Activated CD4-positive, alpha-beta T cell treated with anti-CD3 and anti-CD28 coated beads for 36 hours (primary cell): ENCODE results near the gene PTPN9. TPM values are rescaled to one million over a fixed set of nuclear protein-coding genes. Genes with fewer than 3 reads are reported as not detected.
"Not testable (repeated sequence)": the region's sequence is repeated elsewhere in the genome, so short reads cannot be mapped to it uniquely, and the experiment has no call there.

Source experiments
- ATAC-seq: fragments of 200-7000 bp; cut with Tn5 transposase; one replicate; pipeline ENCODE4 v1.10.0; 2021; ENCODE audit warnings: mild to moderate bottlenecking, moderate library complexity
- CTCF ChIA-PET: fragments of 350-600 bp; sonication (Branson Sonifier 250); formaldehyde crosslinking; loops from one replicate; lab custom pipeline; 2021; ENCODE audit warnings: antibody characterized with exemption; lab: Charles Lee
- POLR2A ChIA-PET: fragments of 350-600 bp; sonication (Branson Sonifier 250); formaldehyde crosslinking; loops from one replicate; lab custom pipeline; 2021; ENCODE audit warnings: antibody characterized with exemption, inconsistent platforms; lab: Charles Lee
- DNase-seq: peaks from one replicate; pipeline ENCODE4 v3.0.0-alpha.2; 2020
- H3K27ac Mint-ChIP-seq: one replicate; pipeline ENCODE4 v1.8.0; 2021; ENCODE audit warnings: mixed read lengths
- H3K27me3 Mint-ChIP-seq: one replicate; pipeline ENCODE4 v1.8.0; 2021; ENCODE audit warnings: mixed read lengths
- H3K36me3 Mint-ChIP-seq: one replicate; pipeline ENCODE4 v1.8.0; 2021; ENCODE audit warnings: low read depth, mixed read lengths
- H3K4me1 Mint-ChIP-seq: one replicate; pipeline ENCODE4 v1.8.0; 2021; ENCODE audit warnings: mixed read lengths
- H3K4me3 Mint-ChIP-seq: one replicate; pipeline ENCODE4 v1.8.0; 2021; ENCODE audit warnings: mild to moderate bottlenecking, moderate library complexity, mixed read lengths
- H3K9me3 Mint-ChIP-seq: one replicate; pipeline ENCODE4 v1.8.0; 2021; ENCODE audit warnings: low read depth, mixed read lengths
- intact Hi-C, 2 experiments: fragments of 100-400 bp; cut with DNase I in 1 of 2; cut with micrococcal nuclease in 1 of 2; formaldehyde crosslinking; loops; one replicate each; pipeline versions ENCODE4 v1.14.2 to v1.15.1; 2022 to 2024; cut with DNase I, micrococcal nuclease
- total RNA-seq, 2 experiments: library from RNA; stranded (reverse); gene quantifications; one replicate each; pipeline ENCODE4 v1.2.3, GENCODE V29; 2021

PTPN9 gene
- total RNA-seq, 2 experiments from 2014 or later: 15.0 to 16.5 TPM

- Mint-ChIP-seq H3K27me3 (no peaks in the 10 kb centered on the region), H3K9me3 (no peaks in the 10 kb centered on the region), H3K4me1 (peaks cover 24% of the 10 kb centered on the region), H3K4me3 (peak overlapping the region; percentile 99), H3K27ac (peak overlapping the region; percentile 96), H3K36me3 (peaks cover 2% of the 10 kb centered on the region)
- POLR2A ChIA-PET: interaction anchor here (0.6 to 7.3 kb wide), 12 partner anchors 10 to 1957 kb away, joined by 3 to 83 read pairs (median 4); partner anchors contain the start of genes IMP3, MAN2C1, SNUPN and SNX33
- intact Hi-C loops: loop anchor here (2.0 to 10.0 kb wide), 12 partner anchors 46 to 1821 kb away; partner anchors contain the start of genes C15orf39 (in 1 of the 2), MAN2C1 (in 1 of the 2), NPTN (in 1 of the 2) and PML (in 1 of the 2)
- CTCF ChIA-PET: interaction anchor here (0.6 to 4.8 kb wide), 6 partner anchors 56 to 829 kb away, joined by 3 to 37 read pairs (median 4); partner anchors contain the start of genes IMP3, MAN2C1 and SNUPN
- ATAC-seq: peak; percentile 0
- peak; percentile 87 for DNase-seq
Measured at GRCh38 chr15:75452865-75453702, 126.0 kb downstream of the PTPN9 start.

- peak; percentile 90 for DNase-seq
- Mint-ChIP-seq H3K27ac (peak overlapping the region; percentile 96), H3K36me3 (peaks cover 4% of the 10 kb centered on the region), H3K27me3 (no peaks in the 10 kb centered on the region), H3K4me3 (peak overlapping the region; percentile 99), H3K4me1 (peaks cover 30% of the 10 kb centered on the region), H3K9me3 (no peaks in the 10 kb centered on the region)
- intact Hi-C loops: loop anchor here (2.0 to 10.0 kb wide), 12 partner anchors 45 to 1820 kb away; partner anchors contain the start of genes C15orf39 (in 1 of the 2), MAN2C1 (in 1 of the 2), NPTN (in 1 of the 2) and PML (in 1 of the 2)
- peak; percentile 17 for ATAC-seq
- ChIA-PET CTCF (interaction anchor here (0.6 to 4.8 kb wide), 9 partner anchors 11 to 828 kb away, joined by 3 to 37 read pairs (median 4); partner anchors contain the start of genes IMP3, MAN2C1 and SNUPN), POLR2A (interaction anchor here (0.6 to 7.3 kb wide), 12 partner anchors 13 to 1957 kb away, joined by 3 to 83 read pairs (median 5); partner anchors contain the start of genes IMP3, MAN2C1, SNUPN and SNX33)
Measured at GRCh38 chr15:75452364-75452864, 126.7 kb downstream of the PTPN9 start.

- peaks cover 36% of the 10 kb centered on the region for H3K4me1 Mint-ChIP-seq
- ATAC-seq (peak; percentile 57), DNase-seq (peak; percentile 100)
- peak within 1 kb of the TSS; percentile 99 for H3K4me3 Mint-ChIP-seq
- no peaks in the 10 kb centered on the region for H3K9me3 Mint-ChIP-seq
- CTCF ChIA-PET: interaction anchor here (0.7 to 2.7 kb wide), 8 partner anchors 11 to 242 kb away, joined by 3 to 12 read pairs (median 3); partner anchors contain the start of genes MAN2C1 and SNUPN
- intact Hi-C loops: loop anchor here (1.0 to 10.0 kb wide), 19 partner anchors 45 to 1820 kb away; partner anchors contain the start of genes PPCDC (in 2 of the 2), C15orf39 (in 1 of the 2), CSK (in 1 of the 2) and MAN2C1 (in 1 of the 2)
- peak within 1 kb of the TSS; percentile 96 for H3K27ac Mint-ChIP-seq
- H3K36me3 Mint-ChIP-seq: peaks cover 10% of the 10 kb centered on the region
- POLR2A ChIA-PET: interaction anchor here (0.5 to 7.3 kb wide), 12 partner anchors 11 to 859 kb away, joined by 3 to 83 read pairs (median 5); partner anchors contain the start of genes IMP3, MAN2C1, SNUPN and SNX33
- H3K27me3 Mint-ChIP-seq: no peaks in the 10 kb centered on the region
Measured at GRCh38 chr15:75451674-75452363, 127.3 kb downstream of the PTPN9 start, which contains the start of gene SIN3A. Gene SIN3A, minus strand, starts transcription at chr15:75451690. Its CDS starts 21,315 bp downstream, at chr15:75430375.

- intact Hi-C loops: loop anchor here (1.0 to 10.0 kb wide), 17 partner anchors 44 to 1819 kb away; partner anchors contain the start of genes PPCDC (in 2 of the 2), C15orf39 (in 1 of the 2), CSK (in 1 of the 2) and NPTN (in 1 of the 2)
- peak overlapping the region; percentile 77 for H3K27ac Mint-ChIP-seq
- H3K36me3 Mint-ChIP-seq: peaks cover 11% of the 10 kb centered on the region
- POLR2A ChIA-PET: interaction anchor here (1.3 to 7.3 kb wide), 6 partner anchors 10 to 288 kb away, joined by 5 to 83 read pairs (median 10); partner anchors contain the start of genes IMP3, MAN2C1 and SNUPN
- CTCF ChIA-PET: interaction anchor here (0.6 to 2.7 kb wide), 7 partner anchors 10 to 968 kb away, joined by 3 to 12 read pairs (median 3); partner anchors contain the start of genes MAN2C1 and SNUPN
- DNase-seq (no peak), ATAC-seq (no peak)
- H3K9me3 Mint-ChIP-seq: no peaks in the 10 kb centered on the region
- H3K27me3 Mint-ChIP-seq: no peaks in the 10 kb centered on the region
- peak overlapping the region; percentile 99 for H3K4me3 Mint-ChIP-seq
- peaks cover 37% of the 10 kb centered on the region for H3K4me1 Mint-ChIP-seq
Measured at GRCh38 chr15:75451202-75451673, 127.9 kb downstream of the PTPN9 start.

GRCh38 chr15:75450307-75451201, 128.6 kb downstream of the PTPN9 start:
- DNase-seq (peak; percentile 99), ATAC-seq (peak; percentile 34)
- ChIA-PET CTCF (interaction anchor here (0.6 to 2.7 kb wide), 3 partner anchors 46 to 967 kb away, joined by 3 to 12 read pairs (median 3); partner anchors contain the start of gene MAN2C1), POLR2A (interaction anchor here (0.5 to 7.3 kb wide), 8 partner anchors 9 to 288 kb away, joined by 3 to 83 read pairs (median 6); partner anchors contain the start of genes IMP3, MAN2C1, SNUPN and SNX33)
- H3K4me3 Mint-ChIP-seq: peak overlapping the region; percentile 99
- H3K27ac Mint-ChIP-seq: peak overlapping the region; percentile 91
- H3K36me3 Mint-ChIP-seq: peaks cover 11% of the 10 kb centered on the region
- peaks cover 40% of the 10 kb centered on the region for H3K4me1 Mint-ChIP-seq
- no peaks in the 10 kb centered on the region for H3K27me3 Mint-ChIP-seq
- no peaks in the 10 kb centered on the region for H3K9me3 Mint-ChIP-seq
- intact Hi-C loops: loop anchor here (1.0 to 10.0 kb wide), 21 partner anchors 43 to 1818 kb away; partner anchors contain the start of genes PPCDC (in 2 of the 2), PTPN9 (in 2 of the 2), C15orf39 (in 1 of the 2) and COMMD4 (in 1 of the 2)

GRCh38 chr15:75449585-75450306, 129.4 kb downstream of the PTPN9 start:
- CTCF ChIA-PET: interaction anchor here (0.8 to 2.7 kb wide), 2 partner anchors 45 to 82 kb away, joined by 3 to 12 read pairs; partner anchors contain the start of gene MAN2C1
- Mint-ChIP-seq H3K27ac (peak overlapping the region; percentile 91), H3K27me3 (no peaks in the 10 kb centered on the region), H3K4me3 (peak overlapping the region; percentile 99), H3K36me3 (peaks cover 11% of the 10 kb centered on the region), H3K4me1 (peaks cover 40% of the 10 kb centered on the region), H3K9me3 (no peaks in the 10 kb centered on the region)
- no peak for ATAC-seq
- intact Hi-C loops: loop anchor here (1.0 to 10.0 kb wide), 18 partner anchors 42 to 1817 kb away; partner anchors contain the start of genes PTPN9 (in 2 of the 2), C15orf39 (in 1 of the 2), COMMD4 (in 1 of the 2) and CSK (in 1 of the 2)
- DNase-seq: no peak
- POLR2A ChIA-PET: interaction anchor here (0.5 to 7.3 kb wide), 5 partner anchors 9 to 198 kb away, joined by 3 to 83 read pairs (median 6); partner anchors contain the start of genes IMP3, MAN2C1 and SNX33

GRCh38 chr15:75448171-75448570, 130.9 kb downstream of the PTPN9 start:
- ChIA-PET POLR2A (interaction anchor here (0.6 kb wide), 1 partner anchor 42 kb away, joined by 4 read pairs; no protein-coding TSS in a partner anchor), CTCF (interaction anchor here (1.2 kb wide), 1 partner anchor 16 kb away, joined by 4 read pairs; no protein-coding TSS in a partner anchor)
- DNase-seq, H3K27ac Mint-ChIP-seq, H3K4me3 Mint-ChIP-seq, intact Hi-C loops, ATAC-seq, H3K27me3 Mint-ChIP-seq, H3K9me3 Mint-ChIP-seq: not testable (repeated sequence)
- H3K4me1 Mint-ChIP-seq: peaks cover 55% of the 10 kb centered on the region
- H3K36me3 Mint-ChIP-seq: peaks cover 18% of the 10 kb centered on the region

GRCh38 chr15:75446151-75446550, 133.0 kb downstream of the PTPN9 start:
- Mint-ChIP-seq H3K27me3 (no peaks in the 10 kb centered on the region), H3K4me1 (peaks cover 60% of the 10 kb centered on the region), H3K27ac (peak overlapping the region; percentile 59), H3K4me3 (peak overlapping the region; percentile 7), H3K36me3 (peaks cover 27% of the 10 kb centered on the region), H3K9me3 (no peaks in the 10 kb centered on the region)
- ATAC-seq: no peak
- peak; percentile 24 for DNase-seq
- intact Hi-C loops: no loop called here
- CTCF ChIA-PET: interaction anchor here (0.6 to 1.7 kb wide), 9 partner anchors 10 to 238 kb away, joined by 3 to 8 read pairs (median 3); partner anchors contain the start of gene IMP3
- POLR2A ChIA-PET: interaction anchor here (0.6 to 2.2 kb wide), 6 partner anchors 9 to 247 kb away, joined by 3 to 20 read pairs (median 3); partner anchors contain the start of genes IMP3 and MAN2C1
